SK-N-MC (cell line): ENCODE measurements around the gene ALOX5AP.

Experiments
- EZH2 ChIP-seq: fragments of 200-600 bp; sonication (generic); IDR thresholded peaks from one replicate; pipeline ENCODE4 v1.6.1; 2017; ENCODE audit warnings: antibody characterized with exemption
- FOXP2 ChIP-seq: optimal IDR thresholded peaks from 2 replicates; pipeline ENCODE3; 2011; ENCODE audit warnings: mild to moderate bottlenecking, moderate library complexity; ENCODE audit not compliant: insufficient read depth; ENCODE audit errors: extremely low read length, control extremely low read depth
- POLR2AphosphoS5 ChIP-seq: IDR thresholded peaks from 2 replicates; pipeline ENCODE4 v1.6.1; 2012; ENCODE audit warnings: mild to moderate bottlenecking, low read depth, low read length, borderline replicate concordance

- no peak for TF ChIP-seq EZH2
- no peak for TF ChIP-seq POLR2AphosphoS5
- no peak for TF ChIP-seq FOXP2
Measured at GRCh38 chr13:30755678-30756077, 20.3 kb downstream of the ALOX5AP start.
